Neural progenitor cell (in vitro differentiated cells): Measurements from ENCODE around the gene KIRREL3. TPM values are rescaled to one million over a fixed set of nuclear protein-coding genes. Genes with fewer than 3 reads are reported as not detected.

Experiments
- DNase-seq: peaks from one replicate; pipeline ENCODE4 v3.0.0-alpha.2; 2016; ENCODE audit warnings: low spot score
- H2AFZ ChIP-seq: fragments of 200-600 bp; sonication (generic); replicated peaks from 2 replicates; pipeline ENCODE4 v1.6.1; 2016; ENCODE audit warnings: antibody characterized with exemption
- H3F3A ChIP-seq: fragments of 200-600 bp; sonication (generic); 2 replicates; pipeline ENCODE4 v1.6.1; 2016; ENCODE audit warnings: antibody characterized with exemption, low read depth
- H3K27ac ChIP-seq: fragments of 200-600 bp; sonication (generic); 2 replicates; pipeline ENCODE4 v1.5.1; 2016; ENCODE audit warnings: mild to moderate bottlenecking
- H3K27me3 ChIP-seq: fragments of 200-600 bp; sonication (generic); 2 replicates; pipeline ENCODE4 v1.6.1; 2016; ENCODE audit warnings: mild to moderate bottlenecking, moderate library complexity
- H3K36me3 ChIP-seq: fragments of 200-600 bp; sonication (generic); 2 replicates; pipeline ENCODE4 v1.5.1; 2016
- H3K4me1 ChIP-seq: fragments of 200-600 bp; sonication (generic); 2 replicates; pipeline ENCODE4 v1.6.1; 2016; ENCODE audit warnings: mixed run types
- H3K4me2 ChIP-seq: fragments of 200-600 bp; sonication (generic); 2 replicates; pipeline ENCODE4 v1.6.1; 2016
- H3K4me3 ChIP-seq: fragments of 200-600 bp; sonication (generic); 2 replicates; pipeline ENCODE4 v1.5.1; 2016
- H3K79me2 ChIP-seq: fragments of 200-600 bp; sonication (generic); 2 replicates; pipeline ENCODE4 v1.6.1; 2016; ENCODE audit warnings: low read depth
- H3K9ac ChIP-seq: fragments of 200-600 bp; sonication (generic); 2 replicates; pipeline ENCODE4 v1.6.1; 2016
- H3K9me3 ChIP-seq: fragments of 200-600 bp; sonication (generic); 2 replicates; pipeline ENCODE4 v1.5.1; 2016; ENCODE audit warnings: low read depth
- H4K20me1 ChIP-seq: fragments of 200-600 bp; sonication (generic); 2 replicates; pipeline ENCODE4 v1.6.1; 2016; ENCODE audit warnings: low read depth
- H3K27ac Mint-ChIP-seq: 3 replicates; pipeline ENCODE4 v1.8.0; 2021; ENCODE audit warnings: mixed read lengths
- H3K27me3 Mint-ChIP-seq: 2 replicates; pipeline ENCODE4 v1.8.0; 2022; ENCODE audit warnings: low read depth, mild to moderate bottlenecking, inconsistent platforms, moderate library complexity, mixed read lengths; ENCODE audit not compliant: insufficient read depth
- H3K36me3 Mint-ChIP-seq: 3 replicates; pipeline ENCODE4 v1.8.0; 2021; ENCODE audit warnings: mixed read lengths
- H3K4me1 Mint-ChIP-seq: 3 replicates; pipeline ENCODE4 v1.8.0; 2021; ENCODE audit warnings: mixed read lengths
- H3K4me3 Mint-ChIP-seq: 3 replicates; pipeline ENCODE4 v1.8.0; 2021; ENCODE audit warnings: mild to moderate bottlenecking, moderate library complexity, mixed read lengths
- H3K9me3 Mint-ChIP-seq: 3 replicates; pipeline ENCODE4 v1.8.0; 2020; ENCODE audit warnings: mixed read lengths
- EZH2 ChIP-seq: fragments of 200-600 bp; sonication (generic); IDR thresholded peaks from 2 replicates; pipeline ENCODE4 v1.6.1; 2017; ENCODE audit warnings: antibody characterized with exemption, mild to moderate bottlenecking, moderate library complexity
- EZH2phosphoT487 ChIP-seq: fragments of 200-600 bp; sonication (generic); IDR thresholded peaks from 2 replicates; pipeline ENCODE4 v1.6.1; 2017; ENCODE audit warnings: antibody characterized with exemption
- total RNA-seq: library from RNA; depleted of rRNA; stranded (reverse); fragments of >200 nt; gene quantifications from 2 replicates; pipeline ENCODE4 v1.2.3, GENCODE V29; 2015; ENCODE audit warnings: low replicate concordance
- TF ChIP-seq, protein P1 (sequence below): fragments of 200-600 bp; sonication (generic); IDR thresholded peaks from 2 replicates; pipeline ENCODE4 v1.5.1; 2017; ENCODE audit warnings: antibody characterized with exemption, mild to moderate bottlenecking

KIRREL3 gene
- total RNA-seq, 1 donor from 2014 or later, result 1.1 TPM

DNA sequence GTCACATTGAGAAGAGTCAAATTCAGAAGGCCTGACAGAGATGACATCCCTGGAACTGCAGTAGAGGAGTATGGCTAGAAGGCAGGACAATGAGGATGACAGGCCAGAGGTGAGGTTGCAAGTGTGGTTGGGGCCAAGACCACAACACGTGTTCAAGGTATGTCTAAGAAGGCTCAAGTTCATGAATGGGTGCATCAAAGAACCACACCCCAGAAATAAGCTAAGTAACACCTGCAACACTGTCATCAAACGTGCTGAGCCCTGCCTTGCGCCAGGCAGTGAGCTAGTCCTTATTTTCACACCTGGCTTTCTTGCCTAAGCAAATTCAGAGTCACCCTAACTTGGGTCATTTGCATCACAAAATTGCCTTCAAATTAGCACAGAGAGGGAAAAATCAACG lies 313.6 kb downstream of the KIRREL3 start:
- no peaks in the 10 kb centered on the region for H3K9me3 Mint-ChIP-seq
- Histone ChIP-seq H3K9me3 (no peaks in the 10 kb centered on the region), H3K4me2 (no peak overlapping the region), H3K4me1 (peaks cover 7% of the 10 kb centered on the region), H3K36me3 (no peaks in the 10 kb centered on the region), H3K4me3 (no peak overlapping the region), H3K9ac (no peak overlapping the region), H3K27me3 (no peaks in the 10 kb centered on the region), H3F3A (no peaks in the 10 kb centered on the region), H2AFZ (no peak overlapping the region), H4K20me1 (no peaks in the 10 kb centered on the region), H3K27ac (no peak overlapping the region), H3K79me2 (no peaks in the 10 kb centered on the region)
- H3K27me3 Mint-ChIP-seq, result no peaks in the 10 kb centered on the region
- no peaks in the 10 kb centered on the region for H3K36me3 Mint-ChIP-seq
- H3K27ac Mint-ChIP-seq, result no peak overlapping the region
- peaks cover 4% of the 10 kb centered on the region for H3K4me1 Mint-ChIP-seq
- TF ChIP-seq, protein P1, sequence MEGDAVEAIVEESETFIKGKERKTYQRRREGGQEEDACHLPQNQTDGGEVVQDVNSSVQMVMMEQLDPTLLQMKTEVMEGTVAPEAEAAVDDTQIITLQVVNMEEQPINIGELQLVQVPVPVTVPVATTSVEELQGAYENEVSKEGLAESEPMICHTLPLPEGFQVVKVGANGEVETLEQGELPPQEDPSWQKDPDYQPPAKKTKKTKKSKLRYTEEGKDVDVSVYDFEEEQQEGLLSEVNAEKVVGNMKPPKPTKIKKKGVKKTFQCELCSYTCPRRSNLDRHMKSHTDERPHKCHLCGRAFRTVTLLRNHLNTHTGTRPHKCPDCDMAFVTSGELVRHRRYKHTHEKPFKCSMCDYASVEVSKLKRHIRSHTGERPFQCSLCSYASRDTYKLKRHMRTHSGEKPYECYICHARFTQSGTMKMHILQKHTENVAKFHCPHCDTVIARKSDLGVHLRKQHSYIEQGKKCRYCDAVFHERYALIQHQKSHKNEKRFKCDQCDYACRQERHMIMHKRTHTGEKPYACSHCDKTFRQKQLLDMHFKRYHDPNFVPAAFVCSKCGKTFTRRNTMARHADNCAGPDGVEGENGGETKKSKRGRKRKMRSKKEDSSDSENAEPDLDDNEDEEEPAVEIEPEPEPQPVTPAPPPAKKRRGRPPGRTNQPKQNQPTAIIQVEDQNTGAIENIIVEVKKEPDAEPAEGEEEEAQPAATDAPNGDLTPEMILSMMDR, result no peak
- no peak for TF ChIP-seq EZH2
- no peak for TF ChIP-seq EZH2phosphoT487
- no peak for DNase-seq
- H3K4me3 Mint-ChIP-seq, result no peak overlapping the region

DNA sequence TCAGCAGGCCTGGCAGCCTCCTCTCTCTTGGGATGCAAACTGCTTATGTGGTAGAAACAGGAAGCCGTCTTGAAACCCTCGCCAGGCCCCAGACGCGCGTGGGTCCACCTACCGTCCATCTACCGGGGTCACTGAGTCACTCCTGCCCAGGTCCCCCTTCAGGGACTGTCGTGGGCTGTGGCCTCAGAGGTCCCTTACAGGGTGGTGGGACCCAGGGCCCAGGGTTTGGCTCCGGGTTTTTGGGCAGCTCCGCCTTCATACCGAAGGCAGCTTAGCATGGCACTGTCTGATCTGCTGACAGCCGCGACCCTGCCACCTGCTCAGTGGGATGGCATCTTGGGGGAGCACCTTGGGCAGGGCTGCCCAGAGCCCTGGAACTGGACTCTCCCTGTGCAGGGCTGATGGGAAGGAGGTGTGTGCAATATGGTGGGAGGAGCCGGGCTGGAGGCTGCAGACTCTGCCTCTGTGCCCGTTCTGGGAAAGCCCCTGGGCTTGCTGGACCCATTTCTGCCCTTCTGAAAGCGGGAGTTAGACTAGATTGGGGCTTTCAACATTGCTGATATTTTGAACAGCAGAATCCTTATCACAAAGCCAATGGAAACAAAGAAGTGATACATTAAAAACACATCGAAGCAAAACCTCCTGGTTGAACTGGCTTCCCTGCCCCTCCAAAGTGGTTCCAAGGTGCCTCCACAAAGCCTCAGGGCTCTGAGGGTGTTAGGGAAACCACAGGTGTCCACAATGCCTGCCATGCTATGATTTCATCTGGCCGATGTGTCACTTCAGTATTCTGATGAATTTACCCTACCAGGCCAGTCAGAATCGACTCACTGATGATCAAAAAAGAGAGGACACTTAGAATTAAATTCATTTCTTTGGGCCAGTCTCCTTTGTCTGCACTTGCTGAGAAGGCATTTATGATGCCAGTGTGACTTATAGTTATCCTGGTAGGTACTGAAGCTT lies 316.5 kb downstream of the KIRREL3 start:
- no peak for DNase-seq
- no peaks in the 10 kb centered on the region for H3K27me3 Mint-ChIP-seq
- no peaks in the 10 kb centered on the region for H3K36me3 Mint-ChIP-seq

DNA sequence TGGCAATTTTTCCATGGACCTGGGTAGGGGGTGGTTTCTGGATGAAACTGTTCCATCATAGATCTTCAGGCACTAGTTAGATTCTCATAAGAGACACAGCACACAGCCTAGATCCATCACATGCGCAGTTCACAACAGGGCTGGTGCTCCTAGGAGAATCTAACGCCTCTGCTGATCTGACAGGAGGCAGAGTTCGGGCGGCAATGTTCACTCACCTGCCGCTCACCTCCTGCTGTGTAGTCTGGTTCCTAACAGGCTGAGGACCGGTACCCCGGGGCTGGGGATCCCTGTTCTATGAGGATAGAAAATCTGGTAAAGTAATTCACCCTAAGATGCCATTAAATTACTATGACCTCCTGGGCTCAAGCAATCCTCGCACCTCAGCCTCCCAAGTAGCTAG lies 318.0 kb downstream of the KIRREL3 start:
- Histone ChIP-seq H3K79me2 (no peaks in the 10 kb centered on the region), H3F3A (no peaks in the 10 kb centered on the region), H3K4me1 (no peaks in the 10 kb centered on the region), H2AFZ (no peak overlapping the region), H3K27ac (no peak overlapping the region), H3K4me2 (no peak overlapping the region), H3K36me3 (no peaks in the 10 kb centered on the region), H4K20me1 (no peaks in the 10 kb centered on the region), H3K27me3 (no peaks in the 10 kb centered on the region), H3K9ac (no peak overlapping the region), H3K4me3 (no peak overlapping the region), H3K9me3 (no peaks in the 10 kb centered on the region)
- Mint-ChIP-seq H3K27me3 (peaks cover 2% of the 10 kb centered on the region), H3K4me3 (no peak overlapping the region), H3K9me3 (no peaks in the 10 kb centered on the region), H3K27ac (no peak overlapping the region), H3K36me3 (no peaks in the 10 kb centered on the region), H3K4me1 (no peaks in the 10 kb centered on the region)
- TF ChIP-seq EZH2phosphoT487, result no peak
- TF ChIP-seq, protein P1, result no peak
- no peak for TF ChIP-seq EZH2
- DNase-seq, result no peak

More for the DNA sequence above, 316.5 kb downstream of the KIRREL3 start:
- H3K4me1 Mint-ChIP-seq, result no peaks in the 10 kb centered on the region
- no peaks in the 10 kb centered on the region for H3F3A ChIP-seq
- no peaks in the 10 kb centered on the region for H3K27me3 ChIP-seq
- H3K4me3 ChIP-seq, result no peak overlapping the region
- H3K79me2 ChIP-seq, result no peaks in the 10 kb centered on the region
- H3K27ac ChIP-seq, result no peak overlapping the region
- no peaks in the 10 kb centered on the region for H3K36me3 ChIP-seq
- H3K4me1 ChIP-seq, result no peaks in the 10 kb centered on the region
- H3K4me3 Mint-ChIP-seq, result no peak overlapping the region
- TF ChIP-seq EZH2phosphoT487 (no peak), EZH2 (no peak)
- TF ChIP-seq, protein P1, result no peak
- H4K20me1 ChIP-seq, result no peaks in the 10 kb centered on the region
- no peaks in the 10 kb centered on the region for H3K9me3 Mint-ChIP-seq
- H3K9me3 ChIP-seq, result no peaks in the 10 kb centered on the region
- H2AFZ ChIP-seq, result no peak overlapping the region
- H3K4me2 ChIP-seq, result no peak overlapping the region
- no peak overlapping the region for H3K9ac ChIP-seq
- H3K27ac Mint-ChIP-seq, result no peak overlapping the region
